H9 (cell line): ENCODE data around the gene HS3ST3B1. TPM values are rescaled to one million over a fixed set of nuclear protein-coding genes. Genes with fewer than 3 reads are reported as not detected.

Source experiments
- DNase-seq: peaks from one replicate; pipeline ENCODE4 v3.0.0-alpha.2; 2017
- H2AFZ ChIP-seq: one replicate; pipeline ENCODE4 v1.6.1; 2013; ENCODE audit warnings: mild to moderate bottlenecking, low read length, control low read depth, moderate library complexity
- H2AK5ac ChIP-seq: 2 replicates; pipeline ENCODE4 v1.6.1; 2013; ENCODE audit warnings: low read length, control low read depth, mixed read lengths; ENCODE audit not compliant: insufficient read length
- H2BK120ac ChIP-seq: one replicate; pipeline ENCODE4 v1.6.1; 2013; ENCODE audit warnings: low read depth, mild to moderate bottlenecking, low read length, control low read depth, inconsistent platforms; ENCODE audit not compliant: poor library complexity, severe bottlenecking
- H2BK12ac ChIP-seq: 2 replicates; pipeline ENCODE4 v1.6.1; 2013; ENCODE audit warnings: low read length, control low read depth, mixed read lengths, low read depth; ENCODE audit not compliant: insufficient read length
- H2BK15ac ChIP-seq: 2 replicates; pipeline ENCODE4 v1.6.1; 2013; ENCODE audit warnings: low read depth, low read length, control low read depth
- H2BK20ac ChIP-seq: one replicate; pipeline ENCODE4 v1.6.1; 2013; ENCODE audit warnings: low read depth, mild to moderate bottlenecking, low read length, control low read depth, inconsistent platforms; ENCODE audit not compliant: poor library complexity, severe bottlenecking
- H2BK5ac ChIP-seq: 2 replicates; pipeline ENCODE4 v1.6.1; 2013; ENCODE audit warnings: low read length, control low read depth, mixed read lengths; ENCODE audit not compliant: insufficient read length
- H3K14ac ChIP-seq: 2 replicates; pipeline ENCODE4 v1.6.1; 2013; ENCODE audit warnings: low read length, control low read depth; ENCODE audit not compliant: insufficient read depth
- H3K18ac ChIP-seq: 2 replicates; pipeline ENCODE4 v1.6.1; 2013; ENCODE audit warnings: low read depth, mild to moderate bottlenecking, mixed read lengths, low read length, control low read depth; ENCODE audit not compliant: insufficient read length
- H3K23ac ChIP-seq: 2 replicates; pipeline ENCODE4 v1.6.1; 2013; ENCODE audit warnings: low read length, control low read depth, mixed read lengths, low read depth; ENCODE audit not compliant: insufficient read length
- H3K23me2 ChIP-seq: 2 replicates; pipeline ENCODE4 v1.6.1; 2013; ENCODE audit warnings: low read depth, mild to moderate bottlenecking, mixed read lengths, low read length, control low read depth; ENCODE audit not compliant: insufficient read length, poor library complexity, severe bottlenecking
- H3K27ac ChIP-seq: 2 replicates; pipeline ENCODE4 v1.5.1; 2013; ENCODE audit warnings: low read length, control low read depth, mixed read lengths, low read depth; ENCODE audit not compliant: insufficient read length
- H3K27me3 ChIP-seq: 2 replicates; pipeline ENCODE4 v1.6.1; 2013; ENCODE audit warnings: low read length, control low read depth, inconsistent platforms; ENCODE audit not compliant: insufficient read depth
- H3K4ac ChIP-seq: 2 replicates; pipeline ENCODE4 v1.6.1; 2013; ENCODE audit warnings: low read depth, mild to moderate bottlenecking, control low read depth, inconsistent platforms, low read length, moderate library complexity
- H3K4me1 ChIP-seq: 2 replicates; pipeline ENCODE4 v1.6.1; 2013; ENCODE audit warnings: low read length, control low read depth, inconsistent platforms; ENCODE audit not compliant: insufficient read depth
- H3K4me2 ChIP-seq: 2 replicates; pipeline ENCODE4 v1.6.1; 2013; ENCODE audit warnings: low read length, control low read depth, mixed read lengths; ENCODE audit not compliant: insufficient read length, insufficient read depth
- H3K56ac ChIP-seq: 2 replicates; pipeline ENCODE4 v1.6.1; 2013; ENCODE audit warnings: low read depth, mild to moderate bottlenecking, mixed read lengths, low read length, control low read depth; ENCODE audit not compliant: insufficient read length
- H3K79me1 ChIP-seq: 2 replicates; pipeline ENCODE4 v1.6.1; 2013; ENCODE audit warnings: low read depth, mild to moderate bottlenecking, moderate library complexity, low read length, control low read depth, inconsistent platforms; ENCODE audit not compliant: insufficient read depth, poor library complexity, severe bottlenecking
- H3K79me2 ChIP-seq: 2 replicates; pipeline ENCODE4 v1.6.1; 2013; ENCODE audit warnings: low read length, control low read depth, inconsistent platforms; ENCODE audit not compliant: insufficient read depth
- H3K9ac ChIP-seq: 2 replicates; pipeline ENCODE4 v1.6.1; 2013; ENCODE audit warnings: low read length, control low read depth, mixed read lengths; ENCODE audit not compliant: insufficient read length; ENCODE audit errors: extremely low read depth
- H3K9me3 ChIP-seq: one replicate; pipeline ENCODE4 v1.6.1; 2013; ENCODE audit warnings: low read depth, low read length, inconsistent platforms; ENCODE audit not compliant: control insufficient read depth
- H3T11ph ChIP-seq: one replicate; pipeline ENCODE4 v1.6.1; 2013; ENCODE audit warnings: mild to moderate bottlenecking, low read length, control low read depth, inconsistent platforms
- H4K20me1 ChIP-seq: one replicate; pipeline ENCODE4 v1.6.1; 2013; ENCODE audit not compliant: control insufficient read depth, insufficient read length, insufficient read depth
- H4K5ac ChIP-seq: 2 replicates; pipeline ENCODE4 v1.6.1; 2013; ENCODE audit warnings: low read depth, mild to moderate bottlenecking, mixed read lengths, low read length, control low read depth; ENCODE audit not compliant: insufficient read length
- H4K8ac ChIP-seq: replicated peaks from 2 replicates; pipeline ENCODE4 v1.6.1; 2013; ENCODE audit warnings: low read length, control low read depth, mixed read lengths, low read depth; ENCODE audit not compliant: insufficient read length
- H4K91ac ChIP-seq: 2 replicates; pipeline ENCODE4 v1.6.1; 2013; ENCODE audit warnings: low read depth, mild to moderate bottlenecking, moderate library complexity, mixed read lengths, low read length, control low read depth; ENCODE audit not compliant: insufficient read length
- H3K27ac Mint-ChIP-seq, 3 experiments: 2 replicates in 2 of 3; 3 replicates in 1 of 3; pipeline ENCODE4 v1.8.0; 2020 to 2021; ENCODE audit warnings: mixed read lengths in 3 of 3, mild to moderate bottlenecking in 1 of 3, moderate library complexity in 1 of 3
- H3K27me3 Mint-ChIP-seq: 2 replicates; pipeline ENCODE4 v1.8.0; 2021; ENCODE audit warnings: low read depth, mild to moderate bottlenecking, moderate library complexity, mixed read lengths
- H3K36me3 Mint-ChIP-seq, 3 experiments: 2 replicates in 2 of 3; 3 replicates in 1 of 3; pipeline ENCODE4 v1.8.0; 2020 to 2021; ENCODE audit warnings: low read depth in 3 of 3, mixed read lengths in 3 of 3; ENCODE audit not compliant: insufficient read depth in 1 of 3
- H3K4me1 Mint-ChIP-seq, 2 experiments: 2 replicates each; pipeline ENCODE4 v1.8.0; 2020; ENCODE audit warnings: mixed read lengths in 2 of 2
- H3K4me3 Mint-ChIP-seq, 2 experiments: 2 replicates in 1 of 2; 3 replicates in 1 of 2; pipeline ENCODE4 v1.8.0; 2020 to 2021; ENCODE audit warnings: mild to moderate bottlenecking in 2 of 2, mixed read lengths in 2 of 2, moderate library complexity in 1 of 2
- H3K9me3 Mint-ChIP-seq, 2 experiments: 2 replicates in 1 of 2; 3 replicates in 1 of 2; pipeline ENCODE4 v1.8.0; 2020; ENCODE audit warnings: mild to moderate bottlenecking in 2 of 2, mixed read lengths in 2 of 2, moderate library complexity in 1 of 2
- CTCF ChIP-seq: fragments of 200-600 bp; sonication (generic); conservative IDR thresholded peaks from 3 replicates; pipeline ENCODE4 v1.8.0; 2021; ENCODE audit warnings: antibody characterized with exemption, mild to moderate bottlenecking
- WGBS: extraction: QIAGEN DNeasy Blood & Tissue Kit; methylation state at CpG from one replicate; pipeline ENCODE4 v1.1.7; 2013; ENCODE audit warnings: missing lambda C conversion rate, low lambda C conversion rate, mixed read lengths; ENCODE audit not compliant: insufficient read length; ENCODE audit errors: extremely low coverage; 5-methylcytosine and 5-hydroxymethylcytosine counted together
- total RNA-seq: library from RNA; stranded (reverse); gene quantifications from 2 replicates; pipeline ENCODE4 v1.2.1, GENCODE V29; 2021

Gene HS3ST3B1
- total RNA-seq, 1 experiment from 2014 or later: 2.8 TPM

- DNase-seq: peak; percentile 46
- Histone ChIP-seq H3K4me2 (peak overlapping the region; percentile 94), H3K23ac (no peak overlapping the region), H2AK5ac (no peak overlapping the region), H4K20me1 (peaks cover 3% of the 10 kb centered on the region), H2AFZ (no peak overlapping the region), H3K79me1 (no peaks in the 10 kb centered on the region), H3K4me1 (peaks cover 3% of the 10 kb centered on the region; the same call in 1 of the 2 replicates), H2BK5ac (no peak overlapping the region), H3K4ac (no peak overlapping the region), H2BK12ac (no peak overlapping the region), H3K27ac (no peak overlapping the region), H3K18ac (no peak overlapping the region), H2BK15ac (no peak overlapping the region), H3K9me3 (no peaks in the 10 kb centered on the region), H3T11ph (no peak overlapping the region), H4K5ac (no peak overlapping the region), H4K91ac (no peak overlapping the region), H3K14ac (no peak overlapping the region; the same call in 1 of the 2 replicates), H3K23me2 (peaks cover 37% of the 10 kb centered on the region), H4K8ac (no peak overlapping the region), H2BK120ac (no peak overlapping the region), H2BK20ac (no peak overlapping the region), H3K79me2 (no peaks in the 10 kb centered on the region; the same call in 1 of the 2 replicates), H3K56ac (no peak overlapping the region), H3K27me3 (peaks cover 57% of the 10 kb centered on the region), H3K9ac (no peak overlapping the region)
- peaks cover 92% of the 10 kb centered on the region for H3K27me3 Mint-ChIP-seq
- H3K4me1 Mint-ChIP-seq: peaks cover 40 to 43% of the 10 kb centered on the region in 2 experiments
- H3K4me3 Mint-ChIP-seq: peak overlapping the region; percentile 64 to 92
- no peaks in the 10 kb centered on the region; a peak in 1 of 7 replicates for H3K36me3 Mint-ChIP-seq
- no peak overlapping the region for H3K27ac Mint-ChIP-seq
- peaks cover 0 to 2% of the 10 kb centered on the region in 2 experiments; a peak in 1 of 5 replicates for H3K9me3 Mint-ChIP-seq
- no CpG with 5 or more reads among the region's 42 CpGs for WGBS
- TF ChIP-seq CTCF: no peak
Observed at GRCh38 chr17:14298221-14298946, 2.5 kb upstream of the HS3ST3B1 start.
